Left kidney (tissue), 2 donors: ENCODE data around the gene NUP93. TPM values are rescaled to one million over a fixed set of nuclear protein-coding genes. Genes with fewer than 3 reads are reported as not detected.
"Not testable (repeated sequence)": the region's sequence is repeated elsewhere in the genome, so short reads cannot be mapped to it uniquely, and the experiment has no call there.

Experiments
- DNase-seq: peaks from one replicate; pipeline ENCODE4 v3.0.0-alpha.2; 2013
- polyA plus RNA-seq: library from polyadenylated mRNA; unstranded; fragments of 120-200 nt; gene quantifications from one replicate; pipeline ENCODE4 v1.2.1, GENCODE V29; 2013; ENCODE audit not compliant: insufficient read length

The NUP93 gene
- polyA plus RNA-seq, 1 donor: 101 TPM

- no peak for DNase-seq
Observed at GRCh38 chr16:56708525-56709442, 21.1 kb upstream of the NUP93 start.

GRCh38 chr16:56709443-56710040 lies 20.4 kb upstream of the NUP93 start:
- no peak for DNase-seq

GRCh38 chr16:56710181-56710737 lies 19.7 kb upstream of the NUP93 start:
- DNase-seq: no peak

- no peak for DNase-seq
Observed at GRCh38 chr16:56711862-56712261, 18.1 kb upstream of the NUP93 start.

GRCh38 chr16:56713794-56714193 lies 16.1 kb upstream of the NUP93 start:
- no peak for DNase-seq

GRCh38 chr16:56715126-56715525 lies 14.8 kb upstream of the NUP93 start:
- DNase-seq: no peak

GRCh38 chr16:56716761-56717160 lies 13.2 kb upstream of the NUP93 start:
- no peak for DNase-seq

GRCh38 chr16:56717532-56717931 lies 12.4 kb upstream of the NUP93 start:
- not testable (repeated sequence) for DNase-seq

GRCh38 chr16:56722200-56722842 lies 7.6 kb upstream of the NUP93 start:
- no peak for DNase-seq

GRCh38 chr16:56724191-56724590 lies 5.7 kb upstream of the NUP93 start:
- DNase-seq: no peak

- no peak for DNase-seq
Observed at GRCh38 chr16:56726283-56726682, 3.6 kb upstream of the NUP93 start.

- DNase-seq: no peak
Observed at GRCh38 chr16:56726926-56727325, 3.0 kb upstream of the NUP93 start.

- no peak for DNase-seq
Observed at GRCh38 chr16:56728027-56728426, 1.9 kb upstream of the NUP93 start.

- DNase-seq: no peak
Observed at GRCh38 chr16:56728980-56729734, 772 bp upstream of the NUP93 start.

- no peak for DNase-seq
Observed at GRCh38 chr16:56732366-56732765, 2.4 kb downstream of the NUP93 start.

- DNase-seq: no peak
Observed at GRCh38 chr16:56732832-56733231, 2.9 kb downstream of the NUP93 start.

GRCh38 chr16:56734429-56734828 lies 4.5 kb downstream of the NUP93 start:
- no peak for DNase-seq

- DNase-seq: no peak
Observed at GRCh38 chr16:56736476-56736875, 6.5 kb downstream of the NUP93 start.

- no peak for DNase-seq
Observed at GRCh38 chr16:56737539-56737938, 7.6 kb downstream of the NUP93 start.

- DNase-seq: no peak
Observed at GRCh38 chr16:56738221-56738620, 8.3 kb downstream of the NUP93 start.

GRCh38 chr16:56739378-56739777 lies 9.4 kb downstream of the NUP93 start:
- DNase-seq: not testable (repeated sequence)

- DNase-seq: no peak
Observed at GRCh38 chr16:56741399-56741798, 11.5 kb downstream of the NUP93 start.
